Hepatic stellate cell (primary cell): ENCODE results near the gene HOXD11.
A peak's percentile ranks its signal among the peaks of the same experiment; 100 is the strongest.

ENCODE experiments used
- DNase-seq: peaks from one replicate; pipeline ENCODE4 v3.0.0; 2011; ENCODE audit warnings: low spot score

The HOXD11 gene

DNA sequence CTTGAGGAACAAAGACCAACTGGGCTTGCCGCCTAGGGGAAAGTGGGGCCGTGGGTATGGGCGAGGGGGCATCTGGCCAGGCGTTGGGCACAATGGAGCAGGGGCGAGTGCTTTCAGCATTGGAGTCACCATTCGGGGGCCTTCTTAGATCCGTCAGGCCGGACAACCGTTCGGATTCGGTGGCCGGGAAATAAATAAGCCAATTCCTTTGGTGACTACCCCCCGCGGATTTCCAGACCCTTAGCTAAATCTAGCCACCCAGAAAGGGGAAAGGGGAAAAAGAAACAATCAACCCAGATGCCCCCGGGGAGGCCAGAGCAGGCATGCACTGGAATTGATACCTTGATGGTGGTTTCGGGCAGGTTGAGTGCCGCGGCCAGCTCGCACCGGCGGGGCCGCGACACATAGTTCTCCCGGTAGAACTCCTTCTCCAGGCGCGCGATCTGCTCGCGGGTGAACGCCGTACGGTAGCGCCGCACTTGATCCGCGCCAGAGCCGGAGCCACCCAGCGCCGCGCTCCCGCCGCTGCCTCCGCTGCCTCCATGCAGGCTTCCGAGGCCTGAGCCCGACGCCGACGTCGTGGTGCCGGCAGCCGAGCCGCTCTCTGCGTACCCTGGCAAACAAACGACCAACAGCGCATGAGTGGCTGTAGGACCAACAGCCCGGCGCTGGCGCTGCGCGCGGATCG, 25.1 kb upstream of the HOXD11 start:
- DNase-seq: no peak

GRCh38 chr2:176082525-176082823, 24.6 kb upstream of the HOXD11 start:
- no peak for DNase-seq

GRCh38 chr2:176082824-176083751, 24.0 kb upstream of the HOXD11 start:
- no peak for DNase-seq

DNA sequence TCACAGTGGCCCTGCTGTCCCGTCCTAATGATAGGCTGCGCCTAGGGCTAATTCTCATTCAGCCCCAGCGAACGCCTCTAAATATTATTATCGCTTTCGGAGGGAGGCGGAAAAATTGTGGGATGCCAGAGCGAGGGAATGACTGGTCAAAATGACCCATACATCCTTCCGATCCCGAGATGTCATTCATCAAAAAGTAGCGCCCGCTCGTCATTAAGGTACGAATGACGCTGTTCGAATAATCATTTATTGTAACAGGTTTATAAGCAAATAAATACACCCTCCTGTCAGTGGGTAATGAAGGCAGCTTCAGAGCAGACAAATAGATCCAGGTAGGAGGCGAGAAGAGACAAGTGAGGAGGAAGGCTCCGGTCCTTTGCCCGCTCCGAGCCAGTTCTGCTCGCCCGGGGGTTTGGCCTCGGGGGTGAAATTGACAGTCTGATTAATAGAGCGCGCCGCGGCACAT, 23.3 kb upstream of the HOXD11 start, which contains the start of gene EVX2:
TSS of gene EVX2 (minus strand) at position 167 of the 466 bp plus-strand sequence. CDS start 186 bp downstream, outside the sequence.
- no peak for DNase-seq

DNA sequence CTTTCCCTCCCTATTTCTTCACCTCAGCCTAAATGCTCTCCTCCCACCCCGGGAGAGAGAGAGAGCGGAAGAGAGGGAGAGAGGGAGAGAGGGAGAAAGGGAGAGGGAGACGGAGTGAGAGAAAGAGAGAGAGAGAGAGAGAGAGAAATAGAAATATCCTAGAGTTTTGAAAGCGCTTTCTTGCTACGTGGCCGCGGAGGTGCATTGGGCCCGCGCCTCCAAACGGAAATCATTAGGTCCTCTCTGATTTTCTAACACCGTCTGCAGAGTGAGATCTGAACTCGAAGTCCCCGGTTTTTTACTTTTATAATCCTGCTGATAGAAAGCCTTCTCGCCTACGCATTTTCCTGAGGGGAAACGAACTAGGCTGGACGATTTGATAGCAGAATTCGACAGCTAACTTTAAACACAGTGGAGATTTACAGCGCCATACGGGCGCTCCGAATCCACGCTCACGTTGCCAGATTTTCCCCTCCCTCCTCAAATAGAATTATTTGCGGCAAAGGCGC, 22.4 kb upstream of the HOXD11 start:
- DNase-seq: no peak

DNA sequence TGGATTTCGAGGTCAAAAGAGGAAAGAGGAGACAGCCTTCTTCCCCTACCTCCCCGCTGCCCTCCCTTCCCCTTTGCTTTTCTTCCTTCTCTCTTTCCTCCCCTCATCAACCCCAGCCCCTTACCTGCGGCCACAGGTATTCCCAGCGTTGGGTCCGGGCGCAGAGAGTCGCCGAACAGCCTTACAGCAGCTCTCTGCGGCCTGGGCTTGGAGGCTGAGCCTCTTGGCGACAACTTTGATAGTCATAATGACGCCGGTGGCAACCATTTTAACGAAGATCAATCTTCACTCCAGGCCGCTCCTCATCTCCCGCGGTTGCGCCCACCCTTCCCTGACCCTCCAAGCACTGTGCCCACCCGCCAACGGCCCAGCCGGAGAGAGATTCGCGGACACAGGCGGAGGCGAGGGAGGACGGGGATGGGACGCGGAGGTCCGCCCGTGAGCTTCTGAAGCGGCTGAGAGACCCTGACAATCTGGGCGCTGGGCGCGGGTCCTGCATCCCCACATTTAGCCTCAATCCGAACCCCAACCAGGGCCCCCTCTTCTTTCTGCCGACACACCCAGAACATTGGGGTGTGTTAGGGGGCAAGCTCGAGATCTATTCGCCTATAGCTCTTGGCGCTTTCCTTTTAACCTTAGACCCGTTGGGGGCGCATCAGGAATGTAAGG, 21.8 kb upstream of the HOXD11 start:
- no peak for DNase-seq

DNA sequence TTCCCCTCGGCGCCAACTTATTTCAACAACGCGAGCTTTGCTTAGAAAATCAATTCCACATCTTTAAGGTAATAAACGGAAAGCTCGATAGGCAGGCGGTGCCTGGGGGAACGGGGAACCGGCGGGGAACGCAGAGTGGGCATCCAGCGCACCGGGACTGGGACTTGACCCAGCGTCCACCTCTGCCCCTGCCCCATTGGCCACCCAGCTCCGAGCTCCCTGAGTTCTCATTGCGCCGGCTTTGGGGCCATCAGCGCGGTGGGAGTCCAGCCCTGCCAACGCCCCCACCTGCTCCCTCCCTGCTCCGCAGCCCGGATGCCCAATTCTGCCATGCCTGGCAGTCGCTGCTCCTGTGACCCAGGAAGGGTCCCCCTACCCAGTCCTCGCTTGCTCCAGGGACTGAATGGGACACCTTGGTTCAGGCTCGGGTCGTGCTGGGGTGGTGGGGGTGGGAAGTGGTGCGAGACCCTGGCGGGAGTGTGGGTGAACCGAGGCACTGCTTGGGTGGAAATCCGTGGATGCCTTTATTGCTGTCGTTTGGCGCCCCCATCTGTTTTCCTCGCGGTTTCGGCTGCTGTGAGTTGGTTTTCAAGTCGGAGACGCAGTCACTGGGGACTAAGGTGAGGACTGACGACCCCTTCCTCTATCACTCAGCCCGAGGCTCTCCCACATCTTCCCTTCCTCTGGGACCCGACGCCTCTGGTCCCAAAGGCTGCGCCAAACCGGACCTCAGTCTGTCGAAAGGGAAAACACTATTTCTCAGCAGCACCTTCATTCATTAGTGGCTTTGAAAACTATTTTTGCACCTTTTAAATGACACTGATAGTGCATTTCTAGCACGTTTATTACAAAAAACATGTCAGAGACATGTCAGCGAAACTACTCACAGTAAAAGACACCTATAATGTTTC, 21.0 kb upstream of the HOXD11 start:
- no peak for DNase-seq

DNA sequence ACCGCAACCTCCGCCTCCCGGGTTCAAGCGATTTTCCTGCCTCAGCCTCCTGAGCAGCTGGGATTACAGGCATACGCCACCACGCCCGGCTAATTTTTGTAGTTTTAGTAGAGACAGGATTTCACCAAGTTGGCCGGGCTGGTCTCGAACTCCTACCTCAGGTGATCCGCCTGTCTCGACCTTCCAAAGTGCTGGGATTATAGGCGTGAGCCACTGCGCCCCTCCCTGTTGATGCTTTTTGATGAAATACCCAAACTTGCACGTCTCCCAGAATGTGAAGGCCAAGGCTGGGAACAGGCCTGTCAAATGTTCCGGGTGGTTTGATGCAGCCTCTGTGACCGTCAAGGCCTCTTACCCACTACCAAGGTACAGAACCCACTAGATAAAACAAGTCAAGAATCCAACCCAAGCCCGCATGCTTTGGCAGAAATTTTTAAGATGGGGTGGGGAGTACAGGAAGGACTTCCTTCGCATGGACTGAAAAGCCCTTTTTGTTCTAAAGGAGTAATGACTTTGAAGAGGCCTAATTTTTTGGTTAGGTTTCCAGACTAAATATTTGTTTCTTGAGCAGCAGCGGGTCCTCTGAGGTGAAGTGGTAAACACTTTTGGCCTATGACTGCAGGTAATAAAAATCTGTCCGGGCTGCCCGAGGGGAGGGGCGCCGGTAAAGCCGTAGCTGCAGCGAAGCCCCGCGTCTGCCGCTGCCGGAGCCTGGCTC, 19.6 kb upstream of the HOXD11 start:
- no peak for DNase-seq

DNA sequence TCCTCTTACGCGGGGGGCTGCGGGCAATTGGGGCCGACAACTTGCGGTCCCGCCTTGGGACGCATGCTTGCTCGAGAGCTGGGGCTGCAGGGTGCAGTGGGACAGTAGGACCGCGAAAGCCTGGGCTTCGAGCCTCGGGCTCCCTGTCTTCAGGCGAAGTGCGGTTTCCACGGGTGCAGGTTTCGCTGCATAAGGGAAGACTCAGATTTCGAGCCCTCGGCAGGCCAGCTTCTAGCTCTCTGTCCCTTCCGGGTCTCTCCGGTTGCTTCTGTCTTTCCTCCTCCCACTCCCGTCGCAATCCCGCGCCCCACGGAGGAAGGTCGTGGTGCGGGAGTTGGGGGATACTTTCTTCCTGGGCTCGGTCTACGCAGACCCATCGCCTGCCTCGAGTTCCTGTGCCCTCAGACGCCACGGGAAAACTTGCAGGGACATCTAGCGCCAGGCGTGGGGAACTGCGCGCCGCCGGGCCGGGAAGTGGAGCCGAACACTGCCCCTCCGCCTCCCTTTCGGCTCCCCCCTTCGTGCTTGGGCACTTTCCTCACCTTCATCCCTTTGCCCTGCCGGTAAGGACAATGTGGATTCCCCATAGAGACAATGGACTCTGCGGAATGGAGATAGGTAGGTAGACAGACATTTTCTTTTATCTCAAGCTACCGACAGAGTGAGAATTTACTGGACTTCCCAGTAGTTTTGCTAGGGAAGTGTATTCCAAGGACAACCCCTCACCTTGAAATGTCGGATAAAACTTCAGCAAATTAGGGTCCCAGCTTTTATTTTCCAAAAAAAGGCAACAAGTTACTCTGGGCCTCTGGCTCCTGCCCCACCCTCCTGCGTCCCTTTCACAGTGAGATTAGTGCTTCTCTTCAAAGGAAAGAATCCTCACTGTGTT, 18.8 kb upstream of the HOXD11 start:
- DNase-seq: peak; percentile 73

- DNase-seq: no peak
These were observed 17.9 kb upstream of the HOXD11 start for GRCh38 chr2:176088937-176089842.

DNA sequence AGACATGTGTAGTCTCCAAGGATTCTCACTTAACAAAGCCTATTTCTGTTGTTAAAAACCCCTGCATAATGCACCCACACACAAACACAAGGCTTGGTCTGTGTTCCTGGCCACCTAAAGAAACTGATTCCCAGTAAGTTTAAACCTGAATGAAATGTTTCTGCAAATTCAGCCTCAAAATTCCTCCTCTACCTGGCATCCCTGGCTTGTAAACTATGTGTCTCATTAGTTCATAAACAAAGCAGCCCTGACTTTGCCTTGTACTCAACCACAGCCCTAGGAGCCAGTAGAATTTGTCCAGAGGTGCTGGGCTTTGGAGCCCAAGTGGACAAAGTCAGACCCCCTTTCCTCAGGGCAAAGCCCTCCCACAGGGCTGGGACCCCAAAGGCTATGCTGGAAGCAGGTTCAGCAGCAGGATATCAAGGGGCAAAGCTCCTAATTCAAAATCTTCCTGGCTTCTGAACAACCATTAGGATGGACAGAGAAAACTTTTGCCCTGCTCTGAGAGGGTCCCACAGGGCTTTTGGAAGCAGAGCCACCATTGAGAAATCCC, 17.2 kb upstream of the HOXD11 start:
- no peak for DNase-seq

DNA sequence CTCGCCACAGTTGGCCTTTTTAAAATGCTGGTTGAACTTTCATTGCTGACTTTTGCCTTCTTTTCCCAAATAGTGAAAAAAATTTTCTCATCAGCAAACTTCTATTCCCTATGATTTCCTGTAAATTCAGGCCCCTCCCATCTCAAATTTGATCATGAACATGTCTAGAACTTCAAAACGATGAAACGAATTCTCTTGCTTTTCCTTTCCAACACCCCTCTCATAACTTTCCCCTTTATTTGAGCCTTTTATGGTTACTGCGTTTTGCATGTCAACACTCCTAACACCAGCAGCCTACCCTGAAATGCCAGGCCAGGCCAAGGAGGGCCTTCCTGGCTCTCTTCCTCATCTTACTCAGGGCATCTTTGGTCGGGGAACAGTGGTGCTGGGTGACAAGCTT, 16.2 kb upstream of the HOXD11 start:
- no peak for DNase-seq

GRCh38 chr2:176091329-176092258, 15.5 kb upstream of the HOXD11 start:
- DNase-seq: no peak

GRCh38 chr2:176092270-176093144, 14.6 kb upstream of the HOXD11 start, which contains the start of gene HOXD13:
TSS of gene HOXD13 (plus strand) at chr2:176092721. CDS start at chr2:176092891, 170 bp downstream.
- no peak for DNase-seq

GRCh38 chr2:176093145-176093897, 13.8 kb upstream of the HOXD11 start:
- no peak for DNase-seq
